Activated T-helper 1 cell treated with anti-CD3 and anti-CD28 coated beads, Interleukin-12 subunit alpha, Interleukin-12 subunit beta, Interleukin-2, Interleukin-4 antibody, amounts not matched to agents 30 ng/mL and 10 ng/mL and 1 ng/mL, durations not matched to agents 14 hours and 24 hours and 36 hours (primary cell): ENCODE measurements around the gene NUBPL. TPM values are rescaled to one million over a fixed set of nuclear protein-coding genes. Genes with fewer than 3 reads are reported as not detected.
"Not testable (repeated sequence)": the region's sequence is repeated elsewhere in the genome, so short reads cannot be mapped to it uniquely, and the experiment has no call there.

Source experiments
- DNase-seq: peaks from one replicate; pipeline ENCODE4 v3.0.0; 2021; ENCODE audit warnings: low spot score
- H3K27ac Mint-ChIP-seq: one replicate; pipeline ENCODE4 v1.8.0; 2021; ENCODE audit warnings: mild to moderate bottlenecking, mixed read lengths
- H3K27me3 Mint-ChIP-seq: one replicate; pipeline ENCODE4 v1.8.0; 2022; ENCODE audit warnings: mild to moderate bottlenecking, moderate library complexity, mixed read lengths; ENCODE audit not compliant: insufficient read depth
- H3K36me3 Mint-ChIP-seq: one replicate; pipeline ENCODE4 v1.8.0; 2021; ENCODE audit warnings: low read depth, mixed read lengths
- H3K4me1 Mint-ChIP-seq: one replicate; pipeline ENCODE4 v1.8.0; 2021; ENCODE audit warnings: low read depth, mixed read lengths
- H3K4me3 Mint-ChIP-seq: one replicate; pipeline ENCODE4 v1.8.0; 2021; ENCODE audit warnings: mild to moderate bottlenecking, moderate library complexity, mixed read lengths
- H3K9me3 Mint-ChIP-seq: one replicate; pipeline ENCODE4 v1.8.0; 2021; ENCODE audit warnings: mixed read lengths
- intact Hi-C: fragments of 100-400 bp; cut with micrococcal nuclease; formaldehyde crosslinking; loops from one replicate; pipeline ENCODE4 v1.15.1; 2024
- total RNA-seq: library from RNA; stranded (reverse); gene quantifications from 2 replicates; pipeline ENCODE4 v1.2.3, GENCODE V29; 2022

Gene NUBPL
- total RNA-seq, 1 donor from 2014 or later: 12.0 TPM

- H3K4me1 Mint-ChIP-seq: no peaks in the 10 kb centered on the region
- H3K27ac Mint-ChIP-seq: no peak overlapping the region
- peaks cover 7% of the 10 kb centered on the region for H3K9me3 Mint-ChIP-seq
- peaks cover 1% of the 10 kb centered on the region for H3K36me3 Mint-ChIP-seq
- H3K4me3 Mint-ChIP-seq: no peak overlapping the region
- intact Hi-C loops: no loop called here
- H3K27me3 Mint-ChIP-seq: no peaks in the 10 kb centered on the region
- no peak for DNase-seq
Observed at GRCh38 chr14:31740688-31741087, 179.5 kb downstream of the NUBPL start.

- intact Hi-C loops: no loop called here
- H3K9me3 Mint-ChIP-seq: peaks cover 42% of the 10 kb centered on the region
- no peak overlapping the region for H3K4me3 Mint-ChIP-seq
- H3K4me1 Mint-ChIP-seq: no peaks in the 10 kb centered on the region
- no peak for DNase-seq
- no peak overlapping the region for H3K27ac Mint-ChIP-seq
- no peaks in the 10 kb centered on the region for H3K27me3 Mint-ChIP-seq
- H3K36me3 Mint-ChIP-seq: peaks cover 1% of the 10 kb centered on the region
Observed at GRCh38 chr14:31745741-31746140, 184.5 kb downstream of the NUBPL start.

- intact Hi-C loops: no loop called here
- no peak overlapping the region for H3K27ac Mint-ChIP-seq
- no peaks in the 10 kb centered on the region for H3K4me1 Mint-ChIP-seq
- no peak overlapping the region for H3K4me3 Mint-ChIP-seq
- H3K36me3 Mint-ChIP-seq: peaks cover 1% of the 10 kb centered on the region
- no peaks in the 10 kb centered on the region for H3K27me3 Mint-ChIP-seq
- H3K9me3 Mint-ChIP-seq: peaks cover 46% of the 10 kb centered on the region
- DNase-seq: no peak
Observed at GRCh38 chr14:31746326-31746725, 185.1 kb downstream of the NUBPL start.

- H3K4me1 Mint-ChIP-seq: no peaks in the 10 kb centered on the region
- no peak overlapping the region for H3K4me3 Mint-ChIP-seq
- H3K27me3 Mint-ChIP-seq: no peaks in the 10 kb centered on the region
- no peak for DNase-seq
- no peak overlapping the region for H3K27ac Mint-ChIP-seq
- H3K36me3 Mint-ChIP-seq: peaks cover 1% of the 10 kb centered on the region
- H3K9me3 Mint-ChIP-seq: peaks cover 55% of the 10 kb centered on the region
- intact Hi-C loops: no loop called here
Observed at GRCh38 chr14:31749275-31749674, 188.1 kb downstream of the NUBPL start.

GRCh38 chr14:31751047-31751446, 189.8 kb downstream of the NUBPL start:
- peaks cover 54% of the 10 kb centered on the region for H3K9me3 Mint-ChIP-seq
- H3K4me1 Mint-ChIP-seq, H3K4me3 Mint-ChIP-seq, H3K27ac Mint-ChIP-seq, H3K36me3 Mint-ChIP-seq, H3K27me3 Mint-ChIP-seq, intact Hi-C loops, DNase-seq: not testable (repeated sequence)

GRCh38 chr14:31752867-31753661, 191.9 kb downstream of the NUBPL start:
- H3K4me3 Mint-ChIP-seq: no peak overlapping the region
- no peak for DNase-seq
- intact Hi-C loops: no loop called here

GRCh38 chr14:31758941-31759340, 197.7 kb downstream of the NUBPL start:
- Mint-ChIP-seq H3K4me3 (no peak overlapping the region), H3K27ac (no peak overlapping the region), H3K9me3 (peaks cover 10% of the 10 kb centered on the region), H3K27me3 (no peaks in the 10 kb centered on the region), H3K36me3 (no peaks in the 10 kb centered on the region), H3K4me1 (no peaks in the 10 kb centered on the region)
- intact Hi-C loops: no loop called here
- no peak for DNase-seq

More at GRCh38 chr14:31752867-31753661, 191.9 kb downstream of the NUBPL start:
- Mint-ChIP-seq H3K9me3 (peaks cover 46% of the 10 kb centered on the region), H3K27ac (no peak overlapping the region), H3K27me3 (no peaks in the 10 kb centered on the region), H3K4me1 (no peaks in the 10 kb centered on the region), H3K36me3 (no peaks in the 10 kb centered on the region)

- Mint-ChIP-seq H3K9me3 (peaks cover 7% of the 10 kb centered on the region), H3K27ac (no peak overlapping the region), H3K27me3 (no peaks in the 10 kb centered on the region), H3K36me3 (no peaks in the 10 kb centered on the region), H3K4me3 (no peak overlapping the region), H3K4me1 (no peaks in the 10 kb centered on the region)
- intact Hi-C loops: no loop called here
- no peak for DNase-seq
Observed at GRCh38 chr14:31760277-31760676, 199.1 kb downstream of the NUBPL start.

GRCh38 chr14:31761325-31761724, 200.1 kb downstream of the NUBPL start:
- H3K27me3 Mint-ChIP-seq: no peaks in the 10 kb centered on the region
- no peaks in the 10 kb centered on the region for H3K4me1 Mint-ChIP-seq
- H3K9me3 Mint-ChIP-seq: peaks cover 7% of the 10 kb centered on the region
- H3K36me3 Mint-ChIP-seq: no peaks in the 10 kb centered on the region
- intact Hi-C loops: no loop called here
- DNase-seq: no peak
- H3K27ac Mint-ChIP-seq: no peak overlapping the region
- no peak overlapping the region for H3K4me3 Mint-ChIP-seq

- Mint-ChIP-seq H3K4me1 (no peaks in the 10 kb centered on the region), H3K27me3 (no peaks in the 10 kb centered on the region), H3K27ac (no peak overlapping the region), H3K9me3 (no peaks in the 10 kb centered on the region), H3K4me3 (no peak overlapping the region), H3K36me3 (no peaks in the 10 kb centered on the region)
- DNase-seq: no peak
- intact Hi-C loops: no loop called here
Observed at GRCh38 chr14:31763041-31763440, 201.8 kb downstream of the NUBPL start.

- intact Hi-C loops: no loop called here
- H3K4me3 Mint-ChIP-seq: no peak overlapping the region
- no peak overlapping the region for H3K27ac Mint-ChIP-seq
- no peak for DNase-seq
- H3K4me1 Mint-ChIP-seq: no peaks in the 10 kb centered on the region
- no peaks in the 10 kb centered on the region for H3K27me3 Mint-ChIP-seq
- no peaks in the 10 kb centered on the region for H3K36me3 Mint-ChIP-seq
- no peaks in the 10 kb centered on the region for H3K9me3 Mint-ChIP-seq
Observed at GRCh38 chr14:31766315-31766892, 205.2 kb downstream of the NUBPL start.

- no peak overlapping the region for H3K4me3 Mint-ChIP-seq
- intact Hi-C loops: no loop called here
- no peaks in the 10 kb centered on the region for H3K9me3 Mint-ChIP-seq
- DNase-seq: no peak
- H3K27ac Mint-ChIP-seq: no peak overlapping the region
- no peaks in the 10 kb centered on the region for H3K36me3 Mint-ChIP-seq
- no peaks in the 10 kb centered on the region for H3K4me1 Mint-ChIP-seq
- no peaks in the 10 kb centered on the region for H3K27me3 Mint-ChIP-seq
Observed at GRCh38 chr14:31768355-31768754, 207.2 kb downstream of the NUBPL start.

- Mint-ChIP-seq H3K9me3 (peaks cover 4% of the 10 kb centered on the region), H3K4me3 (no peak overlapping the region), H3K36me3 (no peaks in the 10 kb centered on the region), H3K4me1 (no peaks in the 10 kb centered on the region), H3K27ac (no peak overlapping the region), H3K27me3 (no peaks in the 10 kb centered on the region)
- DNase-seq: no peak
- intact Hi-C loops: no loop called here
Observed at GRCh38 chr14:31770271-31770670, 209.1 kb downstream of the NUBPL start.
